Measurements from ENCODE around the gene SEMA5A.

- TF ChIP-seq CTCF (IDR thresholded peaks at IDR 0.05; ENCODE audit: insufficient read depth, low read length) (no peak), POLR2AphosphoS5 (IDR thresholded peaks at IDR 0.05; ENCODE audit: low read depth) (no peak), GABPA (IDR thresholded peaks at IDR 0.05; ENCODE audit: low read depth) (no peak), REST (IDR thresholded peaks at IDR 0.05; ENCODE audit: insufficient replicate concordance, low read depth) (no peak)
Observed at GRCh38 chr5:9523090-9523823, 22.6 kb downstream of the SEMA5A start.
